ENCODE measurements around the gene TTC24.

The TTC24 gene

GRCh38 chr1:156554971-156555370 lies 24.6 kb upstream of the TTC24 start:
- no peak for DNase-seq (ENCODE audit: low spot score)

GRCh38 chr1:156555715-156556114 lies 23.8 kb upstream of the TTC24 start:
- no peak for DNase-seq (ENCODE audit: low spot score)

GRCh38 chr1:156556354-156556753 lies 23.2 kb upstream of the TTC24 start:
- no peak for DNase-seq (ENCODE audit: low spot score)

DNA sequence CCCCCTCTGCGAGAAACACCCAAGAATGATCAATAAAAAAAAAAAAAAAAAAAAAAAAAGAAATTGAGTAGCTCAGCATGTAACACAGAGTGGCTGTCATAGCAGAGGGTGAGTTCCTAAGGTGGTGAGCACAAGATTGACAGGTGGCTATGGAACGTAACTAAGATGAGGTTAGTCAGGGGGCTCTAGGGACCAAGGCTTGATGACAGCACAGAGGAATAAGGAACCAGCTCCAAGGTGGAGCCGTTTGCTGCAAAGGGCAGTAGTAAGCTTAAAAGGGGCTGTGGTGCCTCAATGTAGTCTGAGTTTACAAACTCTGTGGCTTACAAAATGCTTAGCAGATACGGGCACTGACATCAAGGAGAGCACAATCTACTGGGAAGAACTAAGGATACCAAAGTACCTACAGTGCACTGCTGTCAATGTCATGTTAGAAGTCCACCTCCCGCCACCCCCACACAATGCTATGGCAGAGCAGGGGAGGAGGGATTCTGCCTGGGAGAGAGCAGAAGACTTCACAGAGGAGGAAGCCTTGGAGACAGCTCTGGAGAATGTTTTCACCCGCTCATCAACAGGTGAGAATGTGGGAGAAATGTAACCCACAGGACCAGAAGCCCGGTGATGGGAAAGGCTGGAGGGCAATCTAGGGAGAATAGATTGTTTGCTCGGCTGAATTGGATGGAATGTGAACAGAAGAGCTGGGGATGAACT lies 20.3 kb upstream of the TTC24 start:
- no peak for DNase-seq (ENCODE audit: low spot score)

GRCh38 chr1:156559797-156560385 lies 19.6 kb upstream of the TTC24 start:
- DNase-seq (ENCODE audit: low spot score): no peak

DNA sequence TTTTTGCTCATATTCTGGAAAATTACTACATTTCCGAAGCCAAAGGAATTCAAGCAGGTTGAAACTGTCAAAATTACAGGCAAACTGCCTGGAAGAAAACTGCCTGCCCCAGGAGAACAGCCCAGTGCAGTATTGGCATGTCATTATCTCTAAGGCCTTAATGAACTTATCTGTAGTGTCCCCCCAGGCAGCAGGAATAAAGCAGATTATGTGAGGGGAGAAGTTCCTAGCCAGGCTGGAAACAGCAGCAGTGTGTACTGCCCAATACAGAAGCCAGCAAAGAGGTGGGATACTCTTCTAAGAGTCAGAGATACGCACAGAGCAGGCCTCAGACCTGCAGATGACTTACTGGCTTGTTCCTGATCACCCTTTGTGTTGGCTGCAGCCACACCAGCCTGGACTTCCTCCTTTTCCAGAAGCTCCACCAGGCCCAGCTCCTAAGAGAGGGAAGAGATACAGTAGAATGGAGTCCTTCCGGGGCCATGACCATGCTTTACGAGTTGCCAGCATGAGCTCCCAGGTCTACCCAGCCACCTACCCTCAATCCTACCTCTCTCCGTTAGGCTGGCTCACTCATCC lies 18.8 kb upstream of the TTC24 start:
- no peak for DNase-seq (ENCODE audit: low spot score)

- DNase-seq (ENCODE audit: low spot score): no peak
These were observed 14.0 kb upstream of the TTC24 start for GRCh38 chr1:156565519-156565918.

DNA sequence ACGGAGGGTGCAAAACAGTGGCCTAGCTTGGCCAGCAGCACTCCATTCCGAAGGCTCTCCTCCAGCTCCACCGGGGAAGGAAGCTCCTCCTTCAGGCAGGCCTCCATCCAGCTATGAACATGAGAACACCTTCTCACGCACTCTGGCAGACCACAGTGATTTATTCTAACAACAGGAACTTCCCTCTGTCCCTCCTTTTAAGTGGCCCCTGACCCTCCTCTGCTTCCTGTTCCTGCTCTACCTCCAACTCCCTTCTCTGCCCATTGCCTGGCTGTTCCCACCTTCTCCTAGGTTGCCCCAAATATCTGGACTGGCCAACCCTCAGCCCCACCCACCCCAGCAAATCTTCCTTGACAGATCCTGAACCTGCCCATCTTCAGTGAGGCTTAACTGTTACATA lies 13.1 kb upstream of the TTC24 start:
- no peak for DNase-seq (ENCODE audit: low spot score)

DNA sequence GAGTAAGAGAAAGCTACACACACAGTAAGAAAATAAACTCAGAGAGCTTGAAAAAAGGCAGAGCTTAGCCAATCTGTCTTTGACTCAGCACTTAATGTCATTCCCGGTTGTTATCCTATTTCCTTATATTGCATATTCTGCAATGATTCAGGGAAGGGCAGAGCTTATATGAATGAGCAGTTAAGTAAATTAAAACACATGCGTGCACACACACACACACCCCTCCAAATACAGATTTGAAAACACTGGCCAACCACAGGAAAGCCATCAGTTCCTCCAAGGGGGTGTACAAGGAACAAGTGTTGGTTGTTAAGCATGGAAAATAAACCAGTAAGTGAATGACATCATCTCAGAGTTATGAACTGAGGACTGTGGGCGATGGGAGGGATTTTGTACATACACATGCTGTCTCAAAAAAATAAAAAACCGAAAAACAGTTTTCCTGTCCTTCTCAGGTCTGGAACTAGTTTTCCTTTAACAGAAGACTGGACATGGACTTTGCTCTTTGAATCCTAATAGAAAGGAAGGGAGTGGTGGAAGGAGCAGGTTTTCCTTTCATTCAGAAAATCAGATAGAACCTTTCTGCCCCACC lies 8.2 kb upstream of the TTC24 start:
- DNase-seq (ENCODE audit: low spot score): no peak

GRCh38 chr1:156571919-156572662 lies 7.4 kb upstream of the TTC24 start, which contains the start of gene IQGAP3:
IQGAP3 (minus strand) TSS chr1:156572565; CDS start chr1:156572529, 36 bp downstream.
- peak; percentile 69 for DNase-seq (ENCODE audit: low spot score)

- no peak for DNase-seq (ENCODE audit: low spot score)
These were observed 6.9 kb upstream of the TTC24 start for GRCh38 chr1:156572663-156573018.

DNA sequence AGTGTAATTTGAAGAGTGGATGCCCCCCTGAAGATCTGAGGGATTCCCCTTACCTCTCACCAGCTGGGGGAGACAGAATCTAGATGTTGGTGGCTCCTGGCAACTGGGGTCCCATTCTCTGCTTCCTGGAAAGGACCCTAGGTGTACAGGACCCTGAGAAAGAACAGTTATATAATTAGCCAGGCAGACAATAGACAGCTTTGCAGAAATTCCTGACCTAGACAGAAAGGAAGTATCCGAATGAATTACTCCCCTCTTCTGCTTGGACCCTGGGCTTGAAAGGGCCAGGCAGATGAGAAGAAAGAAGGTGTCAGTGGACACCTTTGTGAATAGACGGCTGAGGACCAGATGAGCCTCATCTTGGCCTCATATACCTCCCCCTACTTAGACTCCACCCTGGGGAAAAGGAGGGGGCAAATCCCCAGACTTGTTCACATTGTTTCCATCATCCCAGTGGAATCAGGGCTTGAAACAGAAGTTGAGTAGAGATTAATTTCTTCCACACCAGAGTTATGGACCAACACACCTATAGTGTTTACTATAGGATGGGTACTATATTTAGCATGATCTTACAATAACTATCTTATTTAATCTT lies 5.4 kb upstream of the TTC24 start:
- no peak for DNase-seq (ENCODE audit: low spot score)

DNA sequence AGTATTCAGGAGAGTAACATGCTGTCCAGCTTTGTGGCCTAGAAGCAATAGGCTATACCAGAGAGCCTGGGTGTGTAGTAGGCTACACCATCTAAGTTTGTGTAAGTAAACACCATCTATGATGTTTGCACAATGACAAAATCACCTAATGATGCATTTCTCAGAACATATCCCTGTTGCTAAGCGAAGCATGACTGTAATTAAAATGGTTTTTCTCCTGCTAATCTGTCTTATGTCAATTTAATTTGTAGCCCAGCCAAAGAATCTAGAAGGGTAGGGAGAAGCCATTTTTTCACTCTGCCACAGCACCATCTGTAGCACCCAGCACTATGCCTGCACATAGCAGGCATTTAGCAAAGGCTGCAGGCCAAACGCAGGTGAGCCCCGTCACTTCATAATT lies 2.0 kb upstream of the TTC24 start:
- DNase-seq (ENCODE audit: low spot score): no peak

DNA sequence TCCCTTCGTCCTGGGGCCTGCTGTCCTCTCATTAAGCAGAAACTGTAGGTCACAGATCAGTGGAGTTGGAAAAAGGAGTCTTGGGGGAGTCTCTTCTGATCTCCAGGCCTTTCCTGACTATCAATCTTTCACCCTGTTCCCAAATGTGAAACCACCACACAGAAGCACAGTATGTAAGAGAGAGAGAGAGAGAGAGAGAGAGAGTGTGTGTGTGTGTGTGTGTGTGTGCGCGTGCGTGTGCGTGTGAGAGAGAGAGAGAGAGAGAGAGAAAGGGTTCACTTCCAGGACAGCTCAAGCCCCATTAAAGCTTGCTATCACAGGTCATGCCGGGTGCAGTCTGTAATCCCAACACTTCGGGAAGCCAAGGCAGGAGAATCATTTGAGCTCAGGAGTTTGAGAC lies 1.5 kb upstream of the TTC24 start:
- DNase-seq (ENCODE audit: low spot score): no peak

DNA sequence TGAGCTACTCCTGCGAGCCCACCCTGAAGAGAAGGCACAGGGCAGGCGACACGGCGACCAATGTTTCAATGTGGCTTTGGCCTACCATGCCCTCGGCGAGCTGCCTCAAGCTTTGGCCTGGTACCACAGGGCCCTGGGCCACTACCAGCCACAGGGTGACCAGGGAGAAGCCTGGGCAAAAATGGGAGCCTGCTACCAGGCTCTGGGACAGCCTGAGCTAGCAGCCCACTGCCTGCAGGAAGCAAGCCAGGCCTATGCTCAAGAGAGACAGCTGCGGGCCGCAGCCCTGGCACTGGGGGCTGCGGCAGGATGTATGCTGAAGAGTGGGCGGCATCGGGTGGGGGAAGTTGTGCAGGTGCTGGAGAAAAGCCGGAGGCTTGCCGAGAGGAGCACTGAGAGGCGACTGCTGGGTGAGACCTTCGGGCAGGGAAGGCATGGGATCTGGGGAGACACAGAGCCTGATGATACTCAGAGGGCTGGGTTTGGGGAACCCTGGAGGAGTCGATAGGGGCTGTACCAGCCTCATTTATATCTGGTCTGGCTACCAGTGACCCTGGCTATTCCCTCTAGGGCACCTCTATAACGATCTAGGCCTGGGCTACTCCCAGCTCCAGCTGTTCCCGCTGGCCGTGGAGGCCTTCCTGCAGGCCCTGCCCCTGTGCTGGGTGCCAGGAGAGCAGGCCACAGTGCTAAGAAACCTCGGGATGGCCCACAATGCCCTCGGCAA lies 2.3 kb downstream of the TTC24 start:
- no peak for DNase-seq (ENCODE audit: low spot score)

- no peak for DNase-seq (ENCODE audit: low spot score)
These were observed 3.0 kb downstream of the TTC24 start for GRCh38 chr1:156582388-156583017.

DNA sequence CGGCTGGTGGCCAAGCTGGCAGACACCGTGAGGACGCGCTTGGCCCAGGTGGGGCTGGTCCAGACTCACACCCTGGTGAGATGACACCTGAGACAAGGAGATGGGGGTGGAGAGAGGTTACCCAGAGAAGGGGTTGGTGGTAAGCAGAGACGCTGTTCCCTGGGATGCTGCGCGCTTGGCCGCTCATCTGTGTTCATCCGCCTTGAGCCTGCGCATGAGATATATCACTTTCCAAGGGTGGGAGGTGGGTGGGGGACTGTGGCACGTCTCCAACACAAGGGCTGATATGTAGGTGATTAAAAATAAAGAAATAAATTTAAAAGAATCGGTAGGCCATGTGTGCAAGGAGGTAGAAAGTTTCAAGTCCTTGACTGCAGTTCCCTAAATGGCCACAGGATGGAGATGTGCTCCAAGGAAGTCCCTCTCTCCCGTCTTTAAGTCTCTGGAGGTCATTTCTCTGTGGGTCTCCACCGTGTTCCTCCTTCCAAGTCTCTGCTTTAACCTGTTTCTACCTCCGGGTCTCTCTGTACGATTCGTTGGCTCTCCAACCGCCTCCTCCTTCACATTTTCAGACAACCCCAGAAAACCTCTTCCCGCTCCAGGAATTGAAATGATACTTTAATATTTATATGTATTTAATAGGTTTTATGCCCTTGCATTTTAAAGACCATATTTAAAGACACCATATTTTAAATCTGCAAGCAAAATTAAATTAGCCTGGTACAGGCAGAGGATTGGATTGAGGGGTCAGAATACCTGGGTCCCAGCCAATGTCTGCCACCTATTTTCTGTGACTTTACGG lies 4.5 kb downstream of the TTC24 start:
- peak; percentile 81 for DNase-seq (ENCODE audit: low spot score)

- DNase-seq (ENCODE audit: low spot score): no peak
These were observed 5.3 kb downstream of the TTC24 start for GRCh38 chr1:156584813-156585212.

GRCh38 chr1:156586323-156586722 lies 6.8 kb downstream of the TTC24 start:
- no peak for DNase-seq (ENCODE audit: low spot score)

GRCh38 chr1:156586892-156587477 lies 7.5 kb downstream of the TTC24 start:
- no peak for DNase-seq (ENCODE audit: low spot score)
